A549 (cell line): ENCODE measurements around the gene GALC. TPM values are rescaled to one million over a fixed set of nuclear protein-coding genes. Genes with fewer than 3 reads are reported as not detected.
A peak's percentile ranks its signal among the peaks of the same experiment; 100 is the strongest.

Source experiments
- ATAC-seq, 2 experiments: fragments of 200-7000 bp in 1 of 2; fragments of >200 bp in 1 of 2; cut with Nextera tagmentation in 1 of 2; cut with Tn5 transposase in 1 of 2; 3 replicates each; pipeline versions ENCODE4 v1.8.0 to v1.9.1; 2018 to 2020; ENCODE audit warnings: mild to moderate bottlenecking in 1 of 2, moderate library complexity in 1 of 2
- CTCF ChIA-PET: fragments of 300-600 bp; sonication (Branson Sonifier 250); formaldehyde crosslinking; extraction: SDS; loops from one replicate; lab custom pipeline; 2021; ENCODE audit warnings: antibody characterized with exemption, inconsistent platforms; lab: Yijun Ruan, JAX
- POLR2A ChIA-PET: fragments of 350-600 bp; formaldehyde crosslinking; extraction: SDS; loops from one replicate; lab custom pipeline; 2021; ENCODE audit warnings: antibody characterized with exemption, inconsistent platforms; lab: Yijun Ruan, JAX
- DNase-seq, 2 experiments: peaks; one replicate each; pipeline versions ENCODE4 v3.0.0 to v3.0.0-alpha.2; 2011 to 2016; ENCODE audit warnings: low read depth in 1 of 2, low spot score in 1 of 2
- FAIRE-seq: peaks from 2 replicates; lab custom pipeline; 2011; peaks lifted over from hg19 to GRCh38; lab: Jason Lieb, UNC
- H3K27ac ChIP-seq, 2 experiments: fragments of >200 bp; sonication (Bioruptor Twin); formaldehyde crosslinking; 3 replicates each; pipeline ENCODE4 v1.5.1; 2016 to 2017
- H3K4me1 ChIP-seq: fragments of >200 bp; sonication (Bioruptor Twin); formaldehyde crosslinking; 3 replicates; pipeline ENCODE4 v1.6.1; 2016
- H3K4me2 ChIP-seq: fragments of >200 bp; sonication (Bioruptor Twin); formaldehyde crosslinking; 3 replicates; pipeline ENCODE4 v1.6.1; 2016
- H3K4me3 ChIP-seq: fragments of >200 bp; sonication (Bioruptor Twin); formaldehyde crosslinking; 3 replicates; pipeline ENCODE4 v1.5.1; 2016
- H3K9me3 ChIP-seq: fragments of >200 bp; sonication (Bioruptor Twin); formaldehyde crosslinking; 3 replicates; pipeline ENCODE4 v1.6.1; 2016
- ATOH8 ChIP-seq: fragments of 250-450 bp; sonication (Bioruptor Pico); IDR thresholded peaks from 2 replicates; pipeline ENCODE4 v1.5.0; 2020; ENCODE audit warnings: low read depth, mild to moderate bottlenecking, moderate library complexity
- BCL3 ChIP-seq: fragments of >200 bp; sonication (Bioruptor Twin); formaldehyde crosslinking; IDR thresholded peaks from 3 replicates; pipeline ENCODE4 v1.6.1; 2016
- BHLHE40 ChIP-seq: IDR thresholded peaks from 2 replicates; pipeline ENCODE4 v1.6.1; 2012; ENCODE audit warnings: low read depth, low read length, inconsistent platforms
- CTCF ChIP-seq: fragments of >200 bp; sonication (Bioruptor Twin); formaldehyde crosslinking; IDR thresholded peaks from 3 replicates; pipeline ENCODE4 v1.5.1; 2016
- E2F6 ChIP-seq: IDR thresholded peaks from 2 replicates; pipeline ENCODE4 v1.6.1; 2012; ENCODE audit warnings: low read depth, borderline replicate concordance
- EHMT2 ChIP-seq: fragments of 200-600 bp; sonication (generic); IDR thresholded peaks from 2 replicates; pipeline ENCODE4 v1.6.1; 2016; ENCODE audit warnings: antibody characterized with exemption, low read depth, mild to moderate bottlenecking, moderate library complexity
- ELK1 ChIP-seq: fragments of 150-350 bp; IDR thresholded peaks from 2 replicates; pipeline ENCODE4 v1.6.1; 2014; ENCODE audit warnings: low read depth, mild to moderate bottlenecking, low read length
- FOSL2 ChIP-seq, 2 experiments: fragments of 450-650 bp in 1 of 2; fragments of >200 bp in 1 of 2; sonication (Bioruptor Twin) in 1 of 2; formaldehyde crosslinking; IDR thresholded peaks; 2 replicates each; pipeline versions ENCODE4 v1.5.0 to v1.6.1; 2016 to 2020; ENCODE audit warnings: mild to moderate bottlenecking in 1 of 2, moderate library complexity in 1 of 2
- HES2 ChIP-seq: fragments of >200 bp; sonication (Bioruptor Twin); formaldehyde crosslinking; IDR thresholded peaks from 2 replicates; pipeline ENCODE4 v1.6.1; 2016
- HMGXB4 ChIP-seq: fragments of 250-450 bp; sonication (Bioruptor Pico); IDR thresholded peaks from 2 replicates; pipeline ENCODE4 v1.5.0; 2021; ENCODE audit warnings: mild to moderate bottlenecking, moderate library complexity, borderline replicate concordance
- HOXB13 ChIP-seq: fragments of 250-450 bp; sonication (Bioruptor Pico); IDR thresholded peaks from 2 replicates; pipeline ENCODE4 v1.5.0; 2020; ENCODE audit warnings: low read depth, mild to moderate bottlenecking, moderate library complexity
- HOXB5 ChIP-seq: fragments of 250-450 bp; sonication (Bioruptor Pico); IDR thresholded peaks from 2 replicates; pipeline ENCODE4 v1.5.0; 2020; ENCODE audit warnings: mild to moderate bottlenecking, moderate library complexity
- KDM1A ChIP-seq: fragments of 200-600 bp; sonication (generic); IDR thresholded peaks from 2 replicates; pipeline ENCODE4 v1.6.1; 2016; ENCODE audit warnings: low read depth, mild to moderate bottlenecking
- KDM5A ChIP-seq: fragments of 200-600 bp; sonication (generic); IDR thresholded peaks from 2 replicates; pipeline ENCODE4 v1.6.1; 2016; ENCODE audit warnings: antibody characterized with exemption, mild to moderate bottlenecking
- PHF8 ChIP-seq: fragments of 200-600 bp; sonication (generic); IDR thresholded peaks from 2 replicates; pipeline ENCODE4 v1.6.1; 2016; ENCODE audit warnings: low read depth, mild to moderate bottlenecking, antibody characterized with exemption, moderate library complexity, borderline replicate concordance
- POLR2A ChIP-seq: IDR thresholded peaks from 2 replicates; pipeline ENCODE4 v1.6.1; 2012; ENCODE audit warnings: mild to moderate bottlenecking, low read length
- POLR2AphosphoS2 ChIP-seq: conservative IDR thresholded peaks from 2 replicates; pipeline ENCODE4 v1.6.1; 2012; ENCODE audit warnings: low read length, improper control_type of control experiment, inconsistent platforms
- RAD21 ChIP-seq, 2 experiments: fragments of >200 bp in 1 of 2; sonication (Bioruptor Twin) in 1 of 2; formaldehyde crosslinking in 1 of 2; IDR thresholded peaks in 1 of 2; conservative IDR thresholded peaks in 1 of 2; 2 replicates in 1 of 2; 3 replicates in 1 of 2; pipeline ENCODE4 v1.6.1; 2012 to 2018; ENCODE audit warnings: inconsistent platforms in 1 of 2
- RARB ChIP-seq: fragments of 250-450 bp; sonication (Bioruptor Pico); IDR thresholded peaks from 2 replicates; pipeline ENCODE4 v1.8.0; 2021; ENCODE audit warnings: mild to moderate bottlenecking, moderate library complexity
- RCOR1 ChIP-seq: fragments of 150-350 bp; IDR thresholded peaks from 2 replicates; pipeline ENCODE4 v1.6.1; 2014; ENCODE audit warnings: antibody characterized with exemption, low read length, low read depth
- RFX5 ChIP-seq: fragments of 450-650 bp; IDR thresholded peaks from 2 replicates; pipeline ENCODE4 v1.7.1; 2014; ENCODE audit warnings: antibody characterized with exemption, mild to moderate bottlenecking, moderate library complexity
- SMC3 ChIP-seq: fragments of >200 bp; sonication (Bioruptor Twin); formaldehyde crosslinking; IDR thresholded peaks from 3 replicates; pipeline ENCODE4 v1.6.1; 2018; ENCODE audit warnings: inconsistent platforms
- SREBF2 ChIP-seq: fragments of 450-650 bp; IDR thresholded peaks from 2 replicates; pipeline ENCODE4 v1.6.1; 2014; ENCODE audit warnings: mild to moderate bottlenecking, moderate library complexity
- USF2 ChIP-seq: fragments of 450-650 bp; IDR thresholded peaks from 2 replicates; pipeline ENCODE4 v1.6.1; 2014; ENCODE audit warnings: antibody characterized with exemption
- ZFP36 ChIP-seq: fragments of 450-650 bp; IDR thresholded peaks from 2 replicates; pipeline ENCODE4 v1.6.1; 2014; ENCODE audit warnings: borderline replicate concordance; ENCODE audit not compliant: partially characterized antibody
- ZNF302 ChIP-seq: fragments of 250-450 bp; sonication (Bioruptor Pico); IDR thresholded peaks from 2 replicates; pipeline ENCODE4 v1.9.0; 2021; ENCODE audit warnings: inconsistent platforms, mild to moderate bottlenecking, moderate library complexity
- ZSCAN20 ChIP-seq: fragments of 250-450 bp; sonication (Bioruptor Pico); IDR thresholded peaks from 2 replicates; pipeline ENCODE4 v1.8.0; 2022; ENCODE audit warnings: mild to moderate bottlenecking, moderate library complexity
- WGBS: methylation state at CpG from one replicate; pipeline ENCODE4 v1.1.6; 2017; ENCODE audit errors: missing lambda C conversion rate; 5-methylcytosine and 5-hydroxymethylcytosine counted together
- polyA plus RNA-seq, 4 experiments: library from polyadenylated mRNA; depleted of rRNA in 3 of 4; stranded (reverse); fragments of >200 nt; fragmentation: RNase III in 1 of 4; extraction: RNeasy Plus Mini Kit Qiagen cat#74134 plus additional on column Dnase treatment in 1 of 4; gene quantifications; 2 replicates in 3 of 4; 3 replicates in 1 of 4; pipeline ENCODE4 v1.2.3, GENCODE V29; 2011 to 2017

The GALC gene
- polyA plus RNA-seq, 2 of the 4 experiments (the other 2 are of a cell fraction): 15.5 to 38.3 TPM

- POLR2A ChIA-PET: no interaction called here
- no peak overlapping the region for H3K27ac ChIP-seq
- no peak overlapping the region for H3K4me2 ChIP-seq
- WGBS: 78% methylated on average over 13 of the region's 13 CpGs
- FAIRE-seq (no peak), ATAC-seq (no peak), DNase-seq (no peak)
- no peaks in the 10 kb centered on the region for H3K9me3 ChIP-seq
- H3K4me1 ChIP-seq: no peaks in the 10 kb centered on the region
- TF ChIP-seq PHF8 (no peak), SREBF2 (no peak), RCOR1 (no peak), BHLHE40 (no peak), KDM5A (no peak), HMGXB4 (CRISPR knock-in tag) (no peak), HOXB5 (no peak), HOXB13 (CRISPR knock-in tag) (no peak), HES2 (no peak), USF2 (no peak), BCL3 (no peak), ZFP36 (no peak), RFX5 (no peak), ELK1 (no peak), ZNF302 (CRISPR knock-in tag) (no peak), RARB (no peak), KDM1A (no peak)
- CTCF ChIA-PET: interaction anchor here (0.5 kb wide), 1 partner anchor 19 kb away, joined by 4 read pairs; no protein-coding TSS in a partner anchor
- no peak overlapping the region for H3K4me3 ChIP-seq
Observed at GRCh38 chr14:88005978-88006851, 13.2 kb upstream of the GALC start.

GRCh38 chr14:88005050-88005481 lies 12.1 kb upstream of the GALC start, which contains the start of gene GPR65:
Gene GPR65, plus strand, starts transcription at chr14:88005135. Its CDS starts 5,713 bp downstream, at chr14:88010848.
- no peaks in the 10 kb centered on the region for H3K9me3 ChIP-seq
- ChIA-PET CTCF (no interaction called here), POLR2A (no interaction called here)
- no peak within 1 kb of the TSS for H3K4me2 ChIP-seq
- FAIRE-seq (peak; percentile 43), ATAC-seq (no peak), DNase-seq (no peak)
- no peak within 1 kb of the TSS for H3K4me3 ChIP-seq
- 70% methylated on average over 3 of the region's 3 CpGs for WGBS
- no peaks in the 10 kb centered on the region for H3K4me1 ChIP-seq
- H3K27ac ChIP-seq: no peak within 1 kb of the TSS
- TF ChIP-seq ZSCAN20: no peak
- no peak for TF ChIP-seq FOSL2 (IDR thresholded peaks at IDR 0.05)
- TF ChIP-seq FOSL2 (CRISPR knock-in tag; IDR thresholded peaks at IDR 0.05): no peak
- TF ChIP-seq CTCF: no peak
- TF ChIP-seq SMC3: no peak
- no peak for TF ChIP-seq EHMT2
- no peak for TF ChIP-seq ATOH8 (CRISPR knock-in tag)
- no peak for TF ChIP-seq RAD21 (conservative IDR thresholded peaks at IDR 0.05 in 1 of 2, IDR thresholded peaks at IDR 0.05 in 1 of 2)
- no peak for TF ChIP-seq POLR2A
- TF ChIP-seq POLR2AphosphoS2: no peak
- no peak for TF ChIP-seq HOXB5
- TF ChIP-seq RFX5: no peak
- no peak for TF ChIP-seq RCOR1
- TF ChIP-seq KDM5A: no peak
- no peak for TF ChIP-seq E2F6
